ENCODE results near the gene CHIA.

Gene CHIA

GRCh38 chr1:111252786-111253185 lies 37.9 kb upstream of the CHIA start:
- no peak overlapping the region for H3K4me3 ChIP-seq (replicated peaks; ENCODE audit: low read depth, low read length)
- TF ChIP-seq, protein P1, sequence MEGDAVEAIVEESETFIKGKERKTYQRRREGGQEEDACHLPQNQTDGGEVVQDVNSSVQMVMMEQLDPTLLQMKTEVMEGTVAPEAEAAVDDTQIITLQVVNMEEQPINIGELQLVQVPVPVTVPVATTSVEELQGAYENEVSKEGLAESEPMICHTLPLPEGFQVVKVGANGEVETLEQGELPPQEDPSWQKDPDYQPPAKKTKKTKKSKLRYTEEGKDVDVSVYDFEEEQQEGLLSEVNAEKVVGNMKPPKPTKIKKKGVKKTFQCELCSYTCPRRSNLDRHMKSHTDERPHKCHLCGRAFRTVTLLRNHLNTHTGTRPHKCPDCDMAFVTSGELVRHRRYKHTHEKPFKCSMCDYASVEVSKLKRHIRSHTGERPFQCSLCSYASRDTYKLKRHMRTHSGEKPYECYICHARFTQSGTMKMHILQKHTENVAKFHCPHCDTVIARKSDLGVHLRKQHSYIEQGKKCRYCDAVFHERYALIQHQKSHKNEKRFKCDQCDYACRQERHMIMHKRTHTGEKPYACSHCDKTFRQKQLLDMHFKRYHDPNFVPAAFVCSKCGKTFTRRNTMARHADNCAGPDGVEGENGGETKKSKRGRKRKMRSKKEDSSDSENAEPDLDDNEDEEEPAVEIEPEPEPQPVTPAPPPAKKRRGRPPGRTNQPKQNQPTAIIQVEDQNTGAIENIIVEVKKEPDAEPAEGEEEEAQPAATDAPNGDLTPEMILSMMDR (IDR thresholded peaks at IDR 0.05; ENCODE audit: low read depth, low read length, missing control alignments): no peak
- no peak for DNase-seq (ENCODE audit: extremely low read depth, low read depth)

DNA sequence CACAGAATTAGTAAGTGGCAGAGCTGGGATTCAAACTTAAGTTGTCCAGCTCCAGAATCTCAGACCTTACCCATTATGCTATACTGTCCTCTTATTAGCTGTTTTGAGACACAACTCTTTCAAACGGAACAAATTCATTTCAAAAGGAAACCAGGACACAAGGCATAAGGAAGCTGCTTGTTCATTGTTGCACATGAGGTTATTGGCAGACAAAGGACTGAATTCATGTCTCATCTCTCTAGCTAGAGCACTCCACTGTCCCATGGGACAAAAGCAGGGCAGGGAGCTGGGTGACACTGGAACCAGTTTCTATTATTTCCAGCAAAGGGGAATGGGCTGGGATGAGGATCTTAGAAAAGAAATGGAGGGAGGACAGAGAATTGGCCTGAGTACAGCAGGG lies 36.8 kb upstream of the CHIA start:
- TF ChIP-seq, protein P1 (IDR thresholded peaks at IDR 0.05; ENCODE audit: low read depth, low read length, missing control alignments): no peak
- no peak overlapping the region for H3K4me3 ChIP-seq (replicated peaks; ENCODE audit: low read depth, low read length)
- DNase-seq (ENCODE audit: extremely low read depth, low read depth): no peak

- DNase-seq (ENCODE audit: extremely low read depth, low read depth): no peak
- TF ChIP-seq, protein P1 (IDR thresholded peaks at IDR 0.05; ENCODE audit: low read depth, low read length, missing control alignments): no peak
- H3K4me3 ChIP-seq (replicated peaks; ENCODE audit: low read depth, low read length): no peak overlapping the region
Measured at GRCh38 chr1:111256988-111257658, 33.5 kb upstream of the CHIA start.

- TF ChIP-seq, protein P1 (IDR thresholded peaks at IDR 0.05; ENCODE audit: low read depth, low read length, missing control alignments): no peak
- H3K4me3 ChIP-seq (replicated peaks; ENCODE audit: low read depth, low read length): no peak overlapping the region
- no peak for DNase-seq (ENCODE audit: extremely low read depth, low read depth)
Measured at GRCh38 chr1:111267801-111268508, 22.7 kb upstream of the CHIA start.

DNA sequence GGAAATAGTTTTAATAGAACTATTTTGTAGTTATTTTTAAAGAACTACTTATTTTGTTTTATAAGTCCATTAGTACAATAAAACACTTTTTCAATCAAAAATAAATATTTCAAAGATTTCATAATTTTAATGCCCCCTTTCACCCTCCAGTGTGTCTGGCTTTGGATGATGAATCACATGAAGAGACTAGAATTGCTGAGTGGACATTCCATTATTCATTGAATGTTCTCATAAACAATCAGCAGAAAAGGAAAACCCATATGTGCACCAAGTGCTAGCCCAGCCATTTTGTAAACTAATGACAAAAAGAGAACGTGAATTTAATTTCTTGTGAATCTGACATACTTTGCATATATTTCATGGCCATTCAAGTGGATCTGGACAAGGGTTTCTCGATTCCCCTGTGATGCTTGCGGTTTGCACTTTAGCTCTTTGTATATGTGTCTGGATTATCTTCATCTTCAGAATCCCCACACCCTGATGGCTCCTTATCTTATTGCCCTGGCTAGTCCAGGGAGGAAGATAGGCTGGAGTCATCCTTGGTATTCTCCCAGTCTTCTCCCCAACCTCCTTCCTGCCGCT lies 20.7 kb upstream of the CHIA start:
- no peak overlapping the region for H3K4me3 ChIP-seq (replicated peaks; ENCODE audit: low read depth, low read length)
- DNase-seq (ENCODE audit: extremely low read depth, low read depth): no peak
- TF ChIP-seq, protein P1 (IDR thresholded peaks at IDR 0.05; ENCODE audit: low read depth, low read length, missing control alignments): no peak

- TF ChIP-seq, protein P1 (IDR thresholded peaks at IDR 0.05; ENCODE audit: low read depth, low read length, missing control alignments): no peak
- no peak for DNase-seq (ENCODE audit: extremely low read depth, low read depth)
- H3K4me3 ChIP-seq (replicated peaks; ENCODE audit: low read depth, low read length): no peak overlapping the region
Measured at GRCh38 chr1:111270771-111271463, 19.7 kb upstream of the CHIA start.

All from HFF-Myc (cell line).